Measurements from ENCODE around the gene U2AF2.

- TF ChIP-seq, protein P1, sequence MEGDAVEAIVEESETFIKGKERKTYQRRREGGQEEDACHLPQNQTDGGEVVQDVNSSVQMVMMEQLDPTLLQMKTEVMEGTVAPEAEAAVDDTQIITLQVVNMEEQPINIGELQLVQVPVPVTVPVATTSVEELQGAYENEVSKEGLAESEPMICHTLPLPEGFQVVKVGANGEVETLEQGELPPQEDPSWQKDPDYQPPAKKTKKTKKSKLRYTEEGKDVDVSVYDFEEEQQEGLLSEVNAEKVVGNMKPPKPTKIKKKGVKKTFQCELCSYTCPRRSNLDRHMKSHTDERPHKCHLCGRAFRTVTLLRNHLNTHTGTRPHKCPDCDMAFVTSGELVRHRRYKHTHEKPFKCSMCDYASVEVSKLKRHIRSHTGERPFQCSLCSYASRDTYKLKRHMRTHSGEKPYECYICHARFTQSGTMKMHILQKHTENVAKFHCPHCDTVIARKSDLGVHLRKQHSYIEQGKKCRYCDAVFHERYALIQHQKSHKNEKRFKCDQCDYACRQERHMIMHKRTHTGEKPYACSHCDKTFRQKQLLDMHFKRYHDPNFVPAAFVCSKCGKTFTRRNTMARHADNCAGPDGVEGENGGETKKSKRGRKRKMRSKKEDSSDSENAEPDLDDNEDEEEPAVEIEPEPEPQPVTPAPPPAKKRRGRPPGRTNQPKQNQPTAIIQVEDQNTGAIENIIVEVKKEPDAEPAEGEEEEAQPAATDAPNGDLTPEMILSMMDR (IDR thresholded peaks at IDR 0.05): no peak
- no peak for TF ChIP-seq POLR2A (IDR thresholded peaks at IDR 0.05)
Measured at GRCh38 chr19:55645512-55645881, 9.3 kb upstream of the U2AF2 start.

Measured in vagina (tissue), 2 donors.